Sigmoid colon (tissue), 3 donors: ENCODE measurements around the gene RNU1-3.

Source experiments
- CTCF ChIP-seq, 4 experiments: fragments of 450-650 bp in 3 of 4; fragments of 200-600 bp in 1 of 4; IDR thresholded peaks; one replicate each; pipeline ENCODE4 v1.5.1; 2016 to 2019; ENCODE audit warnings: antibody characterized with exemption in 4 of 4, mild to moderate bottlenecking in 3 of 4, moderate library complexity in 2 of 4
- POLR2A ChIP-seq, 2 donors: fragments of 450-650 bp; IDR thresholded peaks; one replicate each; pipeline ENCODE4 v1.6.1; 2016; ENCODE audit warnings: antibody characterized with exemption in 2 of 2, mild to moderate bottlenecking in 2 of 2, moderate library complexity in 2 of 2

GRCh38 chr1:16628361-16629111 lies 38.2 kb downstream of the RNU1-3 start:
- no peak for TF ChIP-seq CTCF (IDR thresholded peaks at IDR 0.05)
- TF ChIP-seq POLR2A (IDR thresholded peaks at IDR 0.05): no peak
